ENCODE measurements around the gene CPEB3. TPM values are rescaled to one million over a fixed set of nuclear protein-coding genes. Genes with fewer than 3 reads are reported as not detected.
A peak's percentile ranks its signal among the peaks of the same experiment; 100 is the strongest.

CPEB3 gene
- total RNA-seq, 1 donor from 2014 or later: 1.6 TPM

DNA sequence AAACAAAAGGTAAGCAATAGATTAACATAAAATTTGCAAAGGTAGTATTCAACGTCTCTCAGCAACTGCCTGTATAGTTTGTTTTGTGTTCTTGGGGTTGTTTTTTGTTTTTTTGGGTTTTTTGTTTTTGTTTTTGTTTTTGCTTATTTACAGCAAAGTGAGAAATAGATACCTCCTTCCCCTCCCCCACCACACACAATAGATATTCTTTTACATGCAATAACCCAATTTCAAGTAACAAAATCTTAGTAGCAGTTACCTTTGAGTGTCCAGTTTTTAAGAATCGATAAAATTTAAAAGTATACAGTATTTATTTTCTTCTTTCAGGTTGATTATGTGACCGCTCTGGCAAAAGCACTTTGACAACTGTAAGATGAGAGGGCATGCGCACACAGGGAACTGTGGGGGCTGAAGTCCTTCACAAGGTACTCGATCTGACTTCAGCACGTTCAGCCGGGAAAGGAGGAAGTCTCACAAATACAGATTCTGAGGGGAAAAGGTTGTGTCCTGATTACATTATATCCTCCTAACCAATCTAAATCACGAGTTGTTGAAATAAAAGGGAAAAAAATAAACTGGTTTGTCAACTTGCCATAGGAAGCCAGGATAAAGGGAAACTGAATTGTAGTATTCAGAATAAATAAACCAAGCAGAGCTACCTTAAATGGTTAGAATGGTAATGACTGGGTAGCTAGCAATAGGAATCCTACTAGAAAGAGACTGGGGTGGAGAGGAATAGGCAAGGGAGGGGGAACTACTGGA, 47.8 kb downstream of the CPEB3 start:
- H3K36me3 Mint-ChIP-seq (ENCODE audit: low read depth): no peaks in the 10 kb centered on the region
- H3K4me3 Mint-ChIP-seq: peak overlapping the region; percentile 50
- H3K27ac Mint-ChIP-seq (ENCODE audit: unreplicated experiment): no peak overlapping the region
- peaks cover 30% of the 10 kb centered on the region for H3K4me1 Mint-ChIP-seq
- TF ChIP-seq CTCF (conservative IDR thresholded peaks at IDR 0.05): no peak
- DNase-seq (ENCODE audit: low read depth, low spot score): peak; percentile 28
- H3K9me3 Mint-ChIP-seq: no peaks in the 10 kb centered on the region
- peaks cover 38% of the 10 kb centered on the region for H3K27me3 Mint-ChIP-seq (ENCODE audit: low read depth)

DNA sequence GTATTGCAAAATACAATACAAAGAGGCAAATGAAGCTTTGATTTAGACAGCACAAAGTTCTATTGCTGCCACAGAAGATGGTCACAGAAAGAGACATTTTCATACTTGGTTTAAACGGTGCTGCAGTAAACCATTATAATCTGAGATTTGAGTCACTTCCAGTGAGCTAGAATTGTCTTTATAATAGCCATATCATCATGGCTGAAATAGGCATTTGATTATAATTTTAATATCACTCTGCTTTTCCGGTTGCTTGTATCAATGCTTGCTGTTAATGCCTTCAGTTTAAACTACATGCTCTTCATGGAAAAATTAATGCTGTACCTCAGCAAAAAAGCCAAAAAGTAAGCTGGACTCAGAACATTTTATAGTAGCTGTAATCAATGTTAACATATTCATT, 48.5 kb downstream of the CPEB3 start:
- no peak for TF ChIP-seq CTCF (conservative IDR thresholded peaks at IDR 0.05)
- no peak for DNase-seq (ENCODE audit: low read depth, low spot score)
- H3K4me3 Mint-ChIP-seq: peak overlapping the region; percentile 81
- peaks cover 30% of the 10 kb centered on the region for H3K4me1 Mint-ChIP-seq
- no peaks in the 10 kb centered on the region for H3K36me3 Mint-ChIP-seq (ENCODE audit: low read depth)
- peaks cover 45% of the 10 kb centered on the region for H3K27me3 Mint-ChIP-seq (ENCODE audit: low read depth)
- no peak overlapping the region for H3K27ac Mint-ChIP-seq (ENCODE audit: unreplicated experiment)
- no peaks in the 10 kb centered on the region for H3K9me3 Mint-ChIP-seq

- Mint-ChIP-seq H3K36me3 (ENCODE audit: low read depth) (no peaks in the 10 kb centered on the region), H3K4me1 (peaks cover 30% of the 10 kb centered on the region), H3K9me3 (no peaks in the 10 kb centered on the region), H3K27ac (ENCODE audit: unreplicated experiment) (no peak overlapping the region), H3K4me3 (peak overlapping the region; percentile 88), H3K27me3 (ENCODE audit: low read depth) (peaks cover 52% of the 10 kb centered on the region)
- no peak for TF ChIP-seq CTCF (conservative IDR thresholded peaks at IDR 0.05)
- no peak for DNase-seq (ENCODE audit: low read depth, low spot score)
Observed at GRCh38 chr10:92241501-92241900, 49.4 kb downstream of the CPEB3 start.

- Mint-ChIP-seq H3K27me3 (ENCODE audit: low read depth) (peaks cover 55% of the 10 kb centered on the region), H3K9me3 (no peaks in the 10 kb centered on the region), H3K4me3 (peak overlapping the region; percentile 88), H3K36me3 (ENCODE audit: low read depth) (no peaks in the 10 kb centered on the region), H3K4me1 (peaks cover 30% of the 10 kb centered on the region), H3K27ac (ENCODE audit: unreplicated experiment) (no peak overlapping the region)
- no peak for DNase-seq (ENCODE audit: low read depth, low spot score)
- TF ChIP-seq CTCF (conservative IDR thresholded peaks at IDR 0.05): no peak
Observed at GRCh38 chr10:92241158-92241500, 49.7 kb downstream of the CPEB3 start.

GRCh38 chr10:92240289-92241157, 50.4 kb downstream of the CPEB3 start:
- Mint-ChIP-seq H3K4me3 (peak overlapping the region; percentile 88), H3K9me3 (no peaks in the 10 kb centered on the region), H3K36me3 (ENCODE audit: low read depth) (no peaks in the 10 kb centered on the region), H3K4me1 (peaks cover 30% of the 10 kb centered on the region), H3K27me3 (ENCODE audit: low read depth) (peaks cover 56% of the 10 kb centered on the region), H3K27ac (ENCODE audit: unreplicated experiment) (no peak overlapping the region)
- TF ChIP-seq CTCF (conservative IDR thresholded peaks at IDR 0.05): no peak
- peak; percentile 10 for DNase-seq (ENCODE audit: low read depth, low spot score)

All from neural crest cell (in vitro differentiated cells).